Neuronal stem cell (in vitro differentiated cells): Measurements from ENCODE around the gene ALDH1A1.

ENCODE experiments used
- DNase-seq: peaks from one replicate; pipeline ENCODE4 v3.0.0-alpha.2; 2013; ENCODE audit warnings: low spot score
- H2AFZ ChIP-seq: one replicate; pipeline ENCODE4 v1.6.1; 2013; ENCODE audit warnings: mild to moderate bottlenecking, low read length, inconsistent platforms
- H2AK5ac ChIP-seq: 2 replicates; pipeline ENCODE4 v1.6.1; 2013; ENCODE audit warnings: low read depth, mild to moderate bottlenecking, inconsistent platforms, low read length, moderate library complexity, mixed read lengths
- H2BK120ac ChIP-seq: 2 replicates; pipeline ENCODE4 v1.6.1; 2013; ENCODE audit warnings: low read depth, mild to moderate bottlenecking, inconsistent platforms, low read length, moderate library complexity, mixed read lengths
- H2BK12ac ChIP-seq: one replicate; pipeline ENCODE4 v1.6.1; 2013; ENCODE audit warnings: low read length, inconsistent platforms
- H2BK15ac ChIP-seq: 2 replicates; pipeline ENCODE4 v1.6.1; 2013; ENCODE audit warnings: mild to moderate bottlenecking, low read length, inconsistent platforms, mixed read lengths
- H2BK5ac ChIP-seq: one replicate; pipeline ENCODE4 v1.6.1; 2013; ENCODE audit warnings: inconsistent platforms, mild to moderate bottlenecking, low read length, moderate library complexity
- H3K14ac ChIP-seq: one replicate; pipeline ENCODE4 v1.6.1; 2013; ENCODE audit warnings: low read length, inconsistent platforms
- H3K18ac ChIP-seq: 2 replicates; pipeline ENCODE4 v1.6.1; 2013; ENCODE audit warnings: low read length, inconsistent platforms
- H3K23ac ChIP-seq: 2 replicates; pipeline ENCODE4 v1.6.1; 2013; ENCODE audit warnings: low read depth, mild to moderate bottlenecking, mixed read lengths, low read length, inconsistent platforms; ENCODE audit not compliant: poor library complexity
- H3K27ac ChIP-seq: replicated peaks from 3 replicates; pipeline ENCODE4 v1.5.1; 2013; ENCODE audit warnings: low read length, inconsistent platforms
- H3K27me3 ChIP-seq, 3 experiments: 2 replicates each; pipeline ENCODE4 v1.6.1; 2013; ENCODE audit warnings: low read length in 3 of 3, mild to moderate bottlenecking in 2 of 3, inconsistent platforms in 1 of 3, low read depth in 1 of 3, mixed read lengths in 1 of 3, moderate library complexity in 1 of 3; ENCODE audit not compliant: control insufficient read depth in 3 of 3, insufficient read depth in 3 of 3
- H3K36me3 ChIP-seq, 2 donors: replicated peaks in 1 of 2; 2 replicates each; pipeline ENCODE4 v1.6.1; 2013; ENCODE audit warnings: low read length in 2 of 2; ENCODE audit not compliant: control insufficient read depth in 2 of 2, insufficient read depth in 2 of 2
- H3K4ac ChIP-seq: 2 replicates; pipeline ENCODE4 v1.6.1; 2013; ENCODE audit warnings: inconsistent platforms, mild to moderate bottlenecking, low read length, moderate library complexity
- H3K4me1 ChIP-seq, 2 donors: 1 replicate in 1 of 2; 2 replicates in 1 of 2; pipeline ENCODE4 v1.6.1; 2013; ENCODE audit warnings: low read length in 2 of 2, low read depth in 1 of 2; ENCODE audit not compliant: control insufficient read depth in 2 of 2, insufficient read depth in 1 of 2
- H3K4me2 ChIP-seq: one replicate; pipeline ENCODE4 v1.6.1; 2013; ENCODE audit warnings: mild to moderate bottlenecking, low read length, inconsistent platforms; ENCODE audit not compliant: insufficient read depth, poor library complexity, severe bottlenecking
- H3K4me3 ChIP-seq, 2 donors: 2 replicates each; pipeline ENCODE4 v1.5.1; 2013; ENCODE audit warnings: low read length in 2 of 2, mild to moderate bottlenecking in 2 of 2, inconsistent platforms in 1 of 2, moderate library complexity in 1 of 2
- H3K79me1 ChIP-seq: one replicate; pipeline ENCODE4 v1.6.1; 2013; ENCODE audit warnings: low read depth, mild to moderate bottlenecking, inconsistent platforms, low read length, moderate library complexity
- H3K9ac ChIP-seq: one replicate; pipeline ENCODE4 v1.6.1; 2013; ENCODE audit warnings: mild to moderate bottlenecking, low read depth, low read length, inconsistent platforms; ENCODE audit not compliant: poor library complexity
- H3K9me3 ChIP-seq, 2 donors: replicated peaks in 1 of 2; 2 replicates each; pipeline versions ENCODE3 to v1.6.1; 2013; ENCODE audit warnings: low read length in 2 of 2, mild to moderate bottlenecking in 2 of 2, inconsistent platforms in 1 of 2, low read depth in 1 of 2, mixed read lengths in 1 of 2, moderate library complexity in 1 of 2; ENCODE audit not compliant: control insufficient read depth in 2 of 2, insufficient read depth in 1 of 2
- H4K8ac ChIP-seq: one replicate; pipeline ENCODE4 v1.6.1; 2013; ENCODE audit warnings: low read depth, mild to moderate bottlenecking, inconsistent platforms, low read length, moderate library complexity
- H4K91ac ChIP-seq: one replicate; pipeline ENCODE4 v1.6.1; 2013; ENCODE audit warnings: low read length, low read depth, mild to moderate bottlenecking, inconsistent platforms; ENCODE audit not compliant: poor library complexity
- WGBS, 2 donors: extraction: QIAGEN DNeasy Blood & Tissue Kit; methylation state at CpG; one replicate each; pipeline ENCODE4 v1.1.7; 2013; ENCODE audit warnings: missing lambda C conversion rate in 2 of 2, mixed read lengths in 1 of 2; ENCODE audit not compliant: insufficient read length in 2 of 2, insufficient replicate concordance in 1 of 2; ENCODE audit errors: extremely low coverage in 2 of 2; 5-methylcytosine and 5-hydroxymethylcytosine counted together

The ALDH1A1 gene

GRCh38 chr9:72895122-72895521 lies 57.7 kb downstream of the ALDH1A1 start:
- Histone ChIP-seq H3K4me3 (no peak overlapping the region), H2BK15ac (no peak overlapping the region), H3K79me1 (no peaks in the 10 kb centered on the region), H4K8ac (no peak overlapping the region), H3K36me3 (no peaks in the 10 kb centered on the region), H2AK5ac (no peak overlapping the region), H3K9ac (no peak overlapping the region), H2AFZ (no peak overlapping the region), H4K91ac (no peak overlapping the region), H3K9me3 (no peaks in the 10 kb centered on the region), H3K4me1 (peaks cover 0 to 2% of the 10 kb centered on the region in 2 donors), H2BK12ac (no peak overlapping the region), H3K14ac (no peak overlapping the region), H3K27ac (no peak overlapping the region), H2BK120ac (no peak overlapping the region), H3K18ac (no peak overlapping the region), H3K23ac (no peak overlapping the region), H2BK5ac (no peak overlapping the region), H3K27me3 (peaks cover 0 to 10% (median 0%) of the 10 kb centered on the region in 3 experiments), H3K4ac (no peak overlapping the region), H3K4me2 (no peak overlapping the region)
- no CpG with 5 or more reads among the region's 2 CpGs for WGBS, 2 donors
- DNase-seq = no peak

GRCh38 chr9:72894342-72894741 lies 58.5 kb downstream of the ALDH1A1 start:
- Histone ChIP-seq H3K9ac (no peak overlapping the region), H2AFZ (no peak overlapping the region), H3K79me1 (no peaks in the 10 kb centered on the region), H3K4me1 (peaks cover 0 to 2% of the 10 kb centered on the region in 2 donors), H3K27me3 (peaks cover 0 to 14% (median 0%) of the 10 kb centered on the region in 3 experiments), H3K36me3 (no peaks in the 10 kb centered on the region), H2BK120ac (no peak overlapping the region), H2AK5ac (no peak overlapping the region), H3K18ac (no peak overlapping the region), H3K4ac (no peak overlapping the region), H3K9me3 (no peaks in the 10 kb centered on the region), H2BK12ac (no peak overlapping the region), H3K27ac (no peak overlapping the region), H3K14ac (no peak overlapping the region), H2BK15ac (no peak overlapping the region), H3K4me3 (no peak overlapping the region), H4K91ac (no peak overlapping the region), H3K4me2 (no peak overlapping the region), H4K8ac (no peak overlapping the region), H3K23ac (no peak overlapping the region), H2BK5ac (no peak overlapping the region)
- peak; percentile 41 for DNase-seq
- WGBS, 2 donors = no CpG with 5 or more reads among the region's 5 CpGs

- WGBS, 2 donors = no CpG with 5 or more reads among the region's 1 CpG
Observed at GRCh38 chr9:72893437-72893836, 59.4 kb downstream of the ALDH1A1 start.

GRCh38 chr9:72891043-72891442 lies 61.8 kb downstream of the ALDH1A1 start:
- H3K4me2 ChIP-seq = no peak overlapping the region
- no peak overlapping the region for H2AFZ ChIP-seq
- no peak overlapping the region for H4K91ac ChIP-seq
- no peak overlapping the region for H3K4me3 ChIP-seq
- H3K4ac ChIP-seq = no peak overlapping the region
- H3K36me3 ChIP-seq = no peaks in the 10 kb centered on the region
- H3K9me3 ChIP-seq = no peaks in the 10 kb centered on the region
- no peak overlapping the region for H2BK15ac ChIP-seq
- no peak overlapping the region for H3K23ac ChIP-seq
- no peak overlapping the region for H4K8ac ChIP-seq
- H3K14ac ChIP-seq = no peak overlapping the region
- no peak for DNase-seq
- H3K79me1 ChIP-seq = no peaks in the 10 kb centered on the region
- no peak overlapping the region for H2BK120ac ChIP-seq
- H2BK12ac ChIP-seq = no peak overlapping the region
- no peak overlapping the region for H3K9ac ChIP-seq
- H3K4me1 ChIP-seq = peaks cover 0 to 2% of the 10 kb centered on the region in 2 donors
- no peak overlapping the region for H3K27ac ChIP-seq
- no peak overlapping the region for H3K18ac ChIP-seq
- no peak overlapping the region for H2AK5ac ChIP-seq
- H2BK5ac ChIP-seq = no peak overlapping the region
- no CpG with 5 or more reads among the region's 2 CpGs for WGBS, 2 donors
- H3K27me3 ChIP-seq = peaks cover 0 to 14% (median 0%) of the 10 kb centered on the region in 3 experiments

More at GRCh38 chr9:72893437-72893836, 59.4 kb downstream of the ALDH1A1 start:
- Histone ChIP-seq H4K8ac (no peak overlapping the region), H4K91ac (no peak overlapping the region), H2BK15ac (no peak overlapping the region), H3K18ac (no peak overlapping the region), H3K4me2 (no peak overlapping the region), H2BK5ac (no peak overlapping the region), H3K36me3 (no peaks in the 10 kb centered on the region), H3K27ac (no peak overlapping the region), H3K9ac (no peak overlapping the region), H3K23ac (no peak overlapping the region), H3K27me3 (peaks cover 0 to 14% (median 0%) of the 10 kb centered on the region in 3 experiments), H3K4ac (no peak overlapping the region), H2AK5ac (no peak overlapping the region), H2BK12ac (no peak overlapping the region), H3K4me3 (no peak overlapping the region), H3K4me1 (peaks cover 0 to 2% of the 10 kb centered on the region in 2 donors), H3K79me1 (no peaks in the 10 kb centered on the region), H3K9me3 (no peaks in the 10 kb centered on the region), H2AFZ (no peak overlapping the region), H2BK120ac (no peak overlapping the region), H3K14ac (no peak overlapping the region)
- DNase-seq = no peak
